CD4-positive, alpha-beta T cell treated with Interleukin-4 for 1 hour (primary cell): ENCODE data around the gene ACOT7.
"Not testable (repeated sequence)": the region's sequence is repeated elsewhere in the genome, so short reads cannot be mapped to it uniquely, and the experiment has no call there.

Experiments
- DNase-seq, 2 donors: peaks; one replicate each; pipeline ENCODE4 v3.0.0-alpha.2; 2020 to 2022

ACOT7 gene

DNA sequence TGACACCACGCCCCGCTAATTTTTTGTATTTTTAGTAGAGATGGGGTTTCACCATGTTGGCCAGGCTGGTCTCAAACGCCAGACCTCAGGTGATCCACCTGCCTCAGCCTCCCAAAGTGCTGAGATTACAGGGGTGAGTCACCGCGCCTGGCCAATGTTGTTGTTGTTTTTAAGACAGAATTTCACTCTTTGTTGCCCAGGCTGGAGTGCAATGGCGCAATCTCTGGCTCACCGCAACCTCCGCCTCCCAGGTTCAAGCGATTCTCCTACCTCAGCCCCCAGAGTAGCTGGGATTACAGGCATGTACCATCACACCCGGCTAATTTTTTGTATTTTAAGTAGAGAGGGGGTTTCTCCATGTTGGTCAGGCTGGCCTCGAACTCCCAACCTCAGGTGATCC is 173.9 kb downstream of the ACOT7 start:
- DNase-seq = not testable (repeated sequence)

DNA sequence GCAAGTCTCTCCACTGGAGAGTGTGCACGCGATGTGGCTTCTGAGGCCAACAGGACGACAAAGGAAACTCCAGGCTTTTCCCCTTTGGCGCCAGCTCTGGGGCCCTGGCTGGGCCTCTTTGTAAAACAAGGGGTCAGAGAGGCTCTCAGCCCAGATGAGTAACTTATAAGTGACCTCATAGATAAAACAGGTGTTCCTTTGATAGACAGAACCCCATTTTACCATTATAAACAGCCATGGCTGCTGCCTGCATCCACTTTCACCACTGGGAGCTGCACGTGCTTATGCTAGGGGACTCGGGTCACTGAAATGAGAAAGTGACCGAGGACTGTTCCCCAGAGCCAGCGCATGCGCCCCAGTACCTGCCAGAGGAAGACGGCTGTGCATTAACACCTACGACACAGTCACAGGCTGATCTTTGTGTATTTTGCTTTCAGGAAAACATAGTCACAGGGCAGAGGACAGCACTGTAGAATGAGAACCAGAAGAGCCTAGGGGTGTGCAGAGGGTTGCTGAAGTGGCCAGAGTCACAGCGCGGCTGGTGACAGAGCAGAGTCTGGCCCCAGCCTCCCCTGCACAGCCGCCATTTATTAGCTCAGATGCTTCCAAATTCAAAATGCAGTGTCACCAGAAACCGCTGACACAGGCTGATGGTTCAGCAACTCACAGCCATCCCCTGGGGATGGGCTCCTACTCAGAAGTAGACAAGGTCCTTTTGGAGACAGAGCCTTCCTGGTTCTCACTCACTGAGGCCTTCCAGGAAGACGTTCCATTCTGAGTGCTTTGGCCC is 175.0 kb downstream of the ACOT7 start:
- DNase-seq = no peak
